HG03025 (cell line): ENCODE measurements around the gene SLC45A1.

Experiments used
- ATAC-seq: cut with Tn5 transposase; IDR thresholded peaks from one replicate; pipeline ENCODE4 v1.9.1; 2021; ENCODE audit warnings: mild to moderate bottlenecking, moderate library complexity; ENCODE audit not compliant: unreplicated experiment, low FRiP score

The SLC45A1 gene

GRCh38 chr1:8334106-8334851 lies 16.4 kb downstream of the SLC45A1 start:
- ATAC-seq, result no peak

- ATAC-seq, result no peak
Measured at GRCh38 chr1:8335246-8335645, 17.3 kb downstream of the SLC45A1 start.

GRCh38 chr1:8337776-8338525 lies 20.0 kb downstream of the SLC45A1 start:
- no peak for ATAC-seq

GRCh38 chr1:8338526-8339202 lies 20.8 kb downstream of the SLC45A1 start:
- ATAC-seq, result no peak

GRCh38 chr1:8339203-8339600 lies 21.3 kb downstream of the SLC45A1 start:
- ATAC-seq, result no peak

- ATAC-seq, result no peak
Measured at GRCh38 chr1:8340448-8340847, 22.5 kb downstream of the SLC45A1 start.

- no peak for ATAC-seq
Measured at GRCh38 chr1:8342325-8342724, 24.4 kb downstream of the SLC45A1 start.

GRCh38 chr1:8343044-8343443 lies 25.1 kb downstream of the SLC45A1 start:
- ATAC-seq, result no peak

- ATAC-seq, result no peak
Measured at GRCh38 chr1:8343464-8344001, 25.6 kb downstream of the SLC45A1 start.

- ATAC-seq, result no peak
Measured at GRCh38 chr1:8344893-8345507, 27.1 kb downstream of the SLC45A1 start.

- ATAC-seq, result no peak
Measured at GRCh38 chr1:8345621-8346415, 27.9 kb downstream of the SLC45A1 start.

GRCh38 chr1:8347635-8348034 lies 29.7 kb downstream of the SLC45A1 start:
- no peak for ATAC-seq

- no peak for ATAC-seq
Measured at GRCh38 chr1:8348047-8348776, 30.3 kb downstream of the SLC45A1 start.

GRCh38 chr1:8348777-8349472 lies 31.0 kb downstream of the SLC45A1 start:
- no peak for ATAC-seq

GRCh38 chr1:8349473-8349865 lies 31.6 kb downstream of the SLC45A1 start:
- no peak for ATAC-seq

- ATAC-seq, result no peak
Measured at GRCh38 chr1:8349961-8350360, 32.0 kb downstream of the SLC45A1 start.

GRCh38 chr1:8350914-8351684 lies 33.2 kb downstream of the SLC45A1 start:
- no peak for ATAC-seq
